Choroid plexus epithelial cell (primary cell): ENCODE data around the gene DUSP16.
"Not testable (repeated sequence)": the region's sequence is repeated elsewhere in the genome, so short reads cannot be mapped to it uniquely, and the experiment has no call there.

ENCODE experiments used
- DNase-seq: peaks from one replicate; pipeline ENCODE4 v3.0.0-alpha.2; 2010; ENCODE audit warnings: low read depth
- H3K4me3 ChIP-seq: 2 replicates; pipeline ENCODE4 v1.5.1; 2011; ENCODE audit warnings: low read depth, mild to moderate bottlenecking, control low read depth, low read length, moderate library complexity
- CTCF ChIP-seq: conservative IDR thresholded peaks from 2 replicates; pipeline ENCODE4 v1.5.1; 2011; ENCODE audit warnings: low read depth, mild to moderate bottlenecking, control low read depth, inconsistent platforms, low read length, moderate library complexity

Gene DUSP16

GRCh38 chr12:12582193-12582881, 19.7 kb upstream of the DUSP16 start:
- no peak overlapping the region for H3K4me3 ChIP-seq
- TF ChIP-seq CTCF, result no peak
- DNase-seq, result no peak

- H3K4me3 ChIP-seq, DNase-seq: not testable (repeated sequence)
Observed at GRCh38 chr12:12580716-12581115, 18.1 kb upstream of the DUSP16 start.

DNA sequence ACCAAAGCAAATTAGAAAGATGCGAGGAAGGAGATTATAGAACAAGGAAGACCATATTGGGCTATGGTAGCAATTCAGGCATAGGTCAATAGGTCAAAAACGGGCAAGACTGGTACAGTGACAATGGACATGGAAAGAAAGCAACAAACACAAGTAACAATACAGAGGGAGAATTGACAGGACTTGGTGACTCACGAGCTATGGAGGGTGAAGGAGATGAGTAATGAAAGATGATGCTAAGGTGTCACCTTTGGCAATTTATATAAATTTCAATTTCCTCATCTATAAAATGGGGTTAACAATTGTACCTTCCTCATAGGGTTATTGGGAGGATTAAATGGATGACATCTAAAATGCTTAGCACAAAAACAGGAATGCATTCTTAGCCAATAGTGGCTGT, 15.1 kb upstream of the DUSP16 start:
- no peak overlapping the region for H3K4me3 ChIP-seq
- TF ChIP-seq CTCF, result no peak
- DNase-seq, result no peak

DNA sequence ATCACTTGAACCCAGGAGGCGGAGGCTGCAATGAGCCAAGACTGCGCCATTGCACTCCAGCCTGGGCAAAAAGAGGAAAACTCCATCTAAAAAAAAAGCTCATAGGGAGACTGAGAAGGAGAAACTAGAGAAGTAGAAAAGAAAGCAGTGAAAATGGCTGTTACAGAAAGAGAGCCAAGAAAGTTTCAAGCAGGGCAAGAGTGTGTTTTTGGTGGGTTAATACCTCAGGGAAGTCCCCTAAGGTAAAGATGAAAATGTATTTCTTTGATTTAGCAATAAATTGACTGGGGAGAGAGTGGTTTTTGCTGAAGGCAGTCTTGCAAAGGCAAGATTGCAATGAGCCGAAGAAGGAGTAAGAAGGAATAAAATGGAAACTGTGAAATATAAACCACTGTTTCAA, 10.0 kb upstream of the DUSP16 start:
- no peak for DNase-seq
- H3K4me3 ChIP-seq, result no peak overlapping the region
- TF ChIP-seq CTCF, result no peak

DNA sequence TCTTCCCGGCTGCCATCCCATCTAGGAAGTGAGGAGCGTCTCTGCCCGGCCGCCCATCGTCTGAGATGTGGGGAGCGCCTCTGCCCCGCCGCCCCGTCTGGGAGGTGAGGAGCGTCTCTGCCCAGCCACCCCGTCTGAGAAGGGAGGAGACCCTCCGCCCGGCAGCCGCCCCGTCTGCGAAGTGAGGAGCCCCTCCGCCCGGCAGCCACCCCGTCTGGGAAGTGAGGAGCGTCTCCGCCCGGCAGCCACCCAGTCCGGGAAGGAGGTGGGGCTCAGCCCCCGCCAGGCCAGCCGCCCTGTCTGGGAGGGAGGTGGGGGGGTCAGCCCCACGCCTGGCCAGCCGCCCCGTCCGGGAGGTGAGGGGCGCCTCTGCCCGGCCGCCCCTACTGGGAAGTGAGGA, 3.3 kb upstream of the DUSP16 start:
- H3K4me3 ChIP-seq, DNase-seq: not testable (repeated sequence)

DNA sequence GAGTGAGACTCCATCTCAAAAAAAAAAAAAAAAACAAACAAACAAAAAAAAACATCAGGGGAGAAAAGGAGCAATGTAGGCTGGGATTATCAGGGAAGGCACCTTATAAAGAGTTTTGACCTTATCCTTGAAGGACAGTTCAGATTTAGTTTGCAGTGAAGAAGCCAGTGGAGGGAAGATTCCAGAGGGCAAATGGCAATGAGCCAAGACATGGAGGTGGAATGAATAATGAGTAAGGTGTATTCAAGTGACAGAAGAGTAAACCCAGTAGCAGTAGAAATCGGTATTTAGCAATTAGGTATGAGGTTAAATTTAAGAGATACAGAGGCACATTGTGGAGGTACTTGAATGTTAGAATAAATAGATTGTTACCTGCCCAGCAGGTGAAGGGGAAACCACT, 2.2 kb upstream of the DUSP16 start:
- no peak for TF ChIP-seq CTCF
- no peak for DNase-seq

DNA sequence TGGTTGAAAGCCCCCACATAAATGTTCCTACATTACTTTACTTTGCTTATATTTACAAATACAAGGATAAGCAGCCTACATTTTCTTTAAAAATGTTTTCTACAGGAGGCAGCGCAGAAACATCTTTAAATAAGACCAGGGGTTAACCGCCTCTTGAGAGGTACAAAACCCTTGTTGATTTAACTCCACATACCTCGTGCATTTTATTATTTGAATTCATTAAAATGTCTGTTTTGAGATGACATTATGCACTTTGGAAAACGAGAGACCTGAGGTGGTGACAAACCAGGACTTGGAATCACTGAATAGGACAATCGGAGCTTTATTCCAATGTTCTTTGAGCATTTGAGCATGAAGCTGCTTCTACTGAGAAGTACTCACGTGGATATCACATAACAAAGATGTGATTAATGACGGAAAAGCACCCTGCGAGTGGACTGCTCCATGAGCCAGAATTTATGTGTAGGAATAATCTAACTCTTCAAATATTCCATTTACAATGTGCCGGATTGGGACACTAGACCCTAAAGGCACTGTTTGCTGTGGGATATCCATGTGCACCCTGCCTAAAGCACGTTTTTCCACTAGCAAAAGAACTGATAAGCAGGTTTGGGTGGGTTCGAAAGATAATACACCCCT, 746 bp upstream of the DUSP16 start:
- peak overlapping the region; percentile 82 for H3K4me3 ChIP-seq
- no peak for TF ChIP-seq CTCF
- peak; percentile 40 for DNase-seq

More for the DNA sequence above, 2.2 kb upstream of the DUSP16 start:
- H3K4me3 ChIP-seq, result no peak overlapping the region

- peak overlapping the region; percentile 82 for H3K4me3 ChIP-seq
- TF ChIP-seq CTCF, result no peak
- DNase-seq, result peak; percentile 42
Observed at GRCh38 chr12:12562016-12562483, 613 bp downstream of the DUSP16 start.
